IPS DF 4.7 (cell line): ENCODE measurements around the gene CAMK1D.

ENCODE experiments used
- DNase-seq: peaks from one replicate; pipeline ENCODE4 v3.0.0-alpha.2; 2013; ENCODE audit warnings: low spot score; ENCODE audit errors: extremely low read depth

CAMK1D gene

GRCh38 chr10:12590675-12591659 is 241.6 kb downstream of the CAMK1D start:
- DNase-seq, result no peak

GRCh38 chr10:12592967-12593366 is 243.6 kb downstream of the CAMK1D start:
- no peak for DNase-seq

- no peak for DNase-seq
These were observed 245.1 kb downstream of the CAMK1D start for GRCh38 chr10:12594448-12594944.

- DNase-seq, result no peak
These were observed 246.7 kb downstream of the CAMK1D start for GRCh38 chr10:12595936-12596576.

- DNase-seq, result no peak
These were observed 247.8 kb downstream of the CAMK1D start for GRCh38 chr10:12597176-12597575.

GRCh38 chr10:12597788-12598765 is 248.7 kb downstream of the CAMK1D start:
- no peak for DNase-seq

GRCh38 chr10:12600652-12601051 is 251.3 kb downstream of the CAMK1D start:
- no peak for DNase-seq

- no peak for DNase-seq
These were observed 253.2 kb downstream of the CAMK1D start for GRCh38 chr10:12602521-12602920.

- no peak for DNase-seq
These were observed 254.6 kb downstream of the CAMK1D start for GRCh38 chr10:12603766-12604470.

- no peak for DNase-seq
These were observed 256.4 kb downstream of the CAMK1D start for GRCh38 chr10:12605580-12606405.

GRCh38 chr10:12606461-12606860 is 257.1 kb downstream of the CAMK1D start:
- no peak for DNase-seq

- DNase-seq, result no peak
These were observed 259.4 kb downstream of the CAMK1D start for GRCh38 chr10:12608761-12609160.

GRCh38 chr10:12609435-12609834 is 260.1 kb downstream of the CAMK1D start:
- no peak for DNase-seq

- no peak for DNase-seq
These were observed 263.8 kb downstream of the CAMK1D start for GRCh38 chr10:12613136-12613535.

- no peak for DNase-seq
These were observed 265.0 kb downstream of the CAMK1D start for GRCh38 chr10:12614177-12614995.

GRCh38 chr10:12615296-12616220 is 266.2 kb downstream of the CAMK1D start:
- DNase-seq, result no peak
